ENCODE measurements around the gene TALDO1.

TALDO1 gene

DNA sequence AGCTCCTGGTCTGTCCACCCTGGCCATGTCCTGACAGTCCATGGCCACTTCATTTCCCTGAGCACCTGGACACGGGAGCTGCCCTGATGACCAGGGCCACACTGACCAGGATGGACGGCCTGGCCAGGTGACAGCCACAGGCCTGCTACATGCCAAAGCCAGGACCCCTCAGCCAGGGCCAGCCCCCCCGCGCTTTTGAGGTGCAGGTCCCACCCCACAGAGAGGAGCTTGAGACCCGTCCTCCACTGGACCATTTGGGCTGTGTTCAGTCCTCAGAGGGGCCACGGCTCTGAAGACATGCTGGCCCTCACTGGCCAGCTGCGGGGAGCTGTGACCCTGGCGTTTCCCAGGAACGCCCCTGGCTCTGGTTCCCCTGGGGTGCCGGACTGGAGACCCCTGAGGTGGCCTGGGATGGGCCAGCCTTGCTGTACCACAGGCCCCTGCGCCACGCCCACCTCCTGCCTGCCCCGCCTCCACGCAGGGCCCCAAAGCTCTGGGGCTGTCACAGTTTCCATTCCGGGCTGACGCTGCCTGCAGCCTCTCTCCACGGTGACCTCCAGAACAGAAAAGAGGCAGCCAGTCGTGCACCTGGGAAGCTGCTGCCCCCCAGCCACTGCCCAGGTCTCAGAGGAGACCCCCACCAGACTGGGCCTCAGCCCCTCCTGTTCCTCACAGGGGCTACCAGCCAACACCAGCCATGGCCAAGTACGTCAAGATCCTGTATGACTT, 23.1 kb upstream of the TALDO1 start:
- Histone ChIP-seq H3K9me3 (ENCODE audit: insufficient read depth, low read depth, low read length) (no peaks in the 10 kb centered on the region), H3K4me1 (ENCODE audit: insufficient read depth, low read length, poor library complexity, severe bottlenecking) (peaks cover 3% of the 10 kb centered on the region), H2AFZ (ENCODE audit: low read length) (no peak overlapping the region), H3K36me3 (ENCODE audit: insufficient read depth, low read length) (no peaks in the 10 kb centered on the region), H3K4me2 (ENCODE audit: low read depth, low read length, poor library complexity, severe bottlenecking) (no peak overlapping the region), H3K4me3 (ENCODE audit: low read length, poor library complexity, severe bottlenecking) (no peak overlapping the region), H3F3A (ENCODE audit: low read depth) (no peaks in the 10 kb centered on the region), H3K9me2 (replicated peaks; ENCODE audit: low read depth, low read length) (no peaks in the 10 kb centered on the region), H3K79me2 (ENCODE audit: insufficient read depth, low read length) (no peaks in the 10 kb centered on the region), H3K9ac (ENCODE audit: low read depth, low read length, poor library complexity, severe bottlenecking) (no peak overlapping the region), H3K27me3 (ENCODE audit: insufficient read depth, low read length, poor library complexity, severe bottlenecking) (no peaks in the 10 kb centered on the region), H4K20me1 (ENCODE audit: insufficient read depth, low read length, poor library complexity, severe bottlenecking) (no peaks in the 10 kb centered on the region)
- TF ChIP-seq EZH2phosphoT487 (IDR thresholded peaks at IDR 0.05; ENCODE audit: borderline replicate concordance) = no peak
- TF ChIP-seq, protein P1, sequence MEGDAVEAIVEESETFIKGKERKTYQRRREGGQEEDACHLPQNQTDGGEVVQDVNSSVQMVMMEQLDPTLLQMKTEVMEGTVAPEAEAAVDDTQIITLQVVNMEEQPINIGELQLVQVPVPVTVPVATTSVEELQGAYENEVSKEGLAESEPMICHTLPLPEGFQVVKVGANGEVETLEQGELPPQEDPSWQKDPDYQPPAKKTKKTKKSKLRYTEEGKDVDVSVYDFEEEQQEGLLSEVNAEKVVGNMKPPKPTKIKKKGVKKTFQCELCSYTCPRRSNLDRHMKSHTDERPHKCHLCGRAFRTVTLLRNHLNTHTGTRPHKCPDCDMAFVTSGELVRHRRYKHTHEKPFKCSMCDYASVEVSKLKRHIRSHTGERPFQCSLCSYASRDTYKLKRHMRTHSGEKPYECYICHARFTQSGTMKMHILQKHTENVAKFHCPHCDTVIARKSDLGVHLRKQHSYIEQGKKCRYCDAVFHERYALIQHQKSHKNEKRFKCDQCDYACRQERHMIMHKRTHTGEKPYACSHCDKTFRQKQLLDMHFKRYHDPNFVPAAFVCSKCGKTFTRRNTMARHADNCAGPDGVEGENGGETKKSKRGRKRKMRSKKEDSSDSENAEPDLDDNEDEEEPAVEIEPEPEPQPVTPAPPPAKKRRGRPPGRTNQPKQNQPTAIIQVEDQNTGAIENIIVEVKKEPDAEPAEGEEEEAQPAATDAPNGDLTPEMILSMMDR (conservative IDR thresholded peaks at IDR 0.05; ENCODE audit: low read length) = no peak

DNA sequence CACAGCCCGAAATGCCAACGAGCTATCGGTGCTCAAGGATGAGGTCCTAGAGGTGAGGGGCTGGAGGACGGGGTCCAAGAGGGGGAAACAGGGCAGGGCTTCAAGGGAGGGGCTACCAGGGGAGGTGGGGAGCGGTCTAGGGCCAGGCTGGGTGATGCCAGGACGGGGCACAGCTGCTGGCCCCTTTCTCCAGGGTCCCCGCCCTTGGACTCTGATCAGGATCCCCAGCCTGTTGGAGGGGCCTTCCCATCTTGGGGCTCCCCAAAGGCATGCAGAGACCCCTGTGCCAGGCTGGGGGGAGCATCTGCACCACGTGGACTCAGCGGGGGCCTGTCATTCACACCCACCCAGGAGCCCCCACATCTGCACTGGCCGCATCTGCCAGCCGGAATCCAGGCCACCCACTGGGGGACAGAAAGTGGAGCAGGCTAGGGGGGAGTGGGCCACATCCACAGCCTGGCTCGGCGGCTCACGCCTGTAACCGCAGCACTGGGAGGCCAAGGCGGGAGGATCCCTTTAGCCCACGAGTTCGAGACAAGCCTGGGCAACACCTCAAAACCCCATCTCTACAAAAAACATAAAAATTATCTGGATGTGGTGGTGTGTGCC, 22.4 kb upstream of the TALDO1 start:
- H4K20me1 ChIP-seq (ENCODE audit: insufficient read depth, low read length, poor library complexity, severe bottlenecking) = no peaks in the 10 kb centered on the region
- H3K4me2 ChIP-seq (ENCODE audit: low read depth, low read length, poor library complexity, severe bottlenecking) = no peak overlapping the region
- H3K9ac ChIP-seq (ENCODE audit: low read depth, low read length, poor library complexity, severe bottlenecking) = no peak overlapping the region
- H2AFZ ChIP-seq (ENCODE audit: low read length) = no peak overlapping the region
- H3F3A ChIP-seq (ENCODE audit: low read depth) = no peaks in the 10 kb centered on the region
- peaks cover 3% of the 10 kb centered on the region for H3K4me1 ChIP-seq (ENCODE audit: insufficient read depth, low read length, poor library complexity, severe bottlenecking)
- no peaks in the 10 kb centered on the region for H3K79me2 ChIP-seq (ENCODE audit: insufficient read depth, low read length)
- H3K9me2 ChIP-seq (replicated peaks; ENCODE audit: low read depth, low read length) = no peaks in the 10 kb centered on the region
- no peaks in the 10 kb centered on the region for H3K9me3 ChIP-seq (ENCODE audit: insufficient read depth, low read depth, low read length)
- TF ChIP-seq, protein P1 (conservative IDR thresholded peaks at IDR 0.05; ENCODE audit: low read length) = no peak
- no peak for TF ChIP-seq EZH2phosphoT487 (IDR thresholded peaks at IDR 0.05; ENCODE audit: borderline replicate concordance)
- H3K27me3 ChIP-seq (ENCODE audit: insufficient read depth, low read length, poor library complexity, severe bottlenecking) = no peaks in the 10 kb centered on the region
- no peaks in the 10 kb centered on the region for H3K36me3 ChIP-seq (ENCODE audit: insufficient read depth, low read length)
- no peak overlapping the region for H3K4me3 ChIP-seq (ENCODE audit: low read length, poor library complexity, severe bottlenecking)

DNA sequence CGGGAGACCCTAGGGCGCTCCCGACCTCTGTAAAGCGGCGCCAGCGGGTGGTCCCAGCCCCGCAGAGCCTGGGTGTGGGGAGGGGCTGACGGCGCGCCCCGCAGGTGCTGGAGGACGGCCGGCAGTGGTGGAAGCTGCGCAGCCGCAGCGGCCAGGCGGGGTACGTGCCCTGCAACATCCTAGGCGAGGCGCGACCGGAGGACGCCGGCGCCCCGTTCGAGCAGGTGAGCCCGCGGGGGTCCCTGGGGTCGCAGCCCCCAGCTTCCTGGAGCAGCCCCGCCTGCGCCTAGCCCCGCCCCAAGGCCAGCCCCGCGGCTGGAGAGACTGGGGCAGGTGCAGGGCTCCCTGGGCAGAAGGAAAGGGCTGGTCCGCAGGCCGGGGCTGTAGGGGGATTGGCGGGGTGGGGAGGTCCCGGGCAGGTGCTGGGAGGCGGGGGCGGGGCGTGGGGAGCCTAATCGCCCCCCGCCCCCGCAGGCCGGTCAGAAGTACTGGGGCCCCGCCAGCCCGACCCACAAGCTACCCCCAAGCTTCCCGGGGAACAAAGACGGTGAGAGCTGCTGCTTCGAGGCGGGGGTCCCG, 21.6 kb upstream of the TALDO1 start:
- Histone ChIP-seq H3K4me3 (ENCODE audit: low read length, poor library complexity, severe bottlenecking) (no peak overlapping the region), H2AFZ (ENCODE audit: low read length) (no peak overlapping the region), H3K36me3 (ENCODE audit: insufficient read depth, low read length) (no peaks in the 10 kb centered on the region), H3K9me3 (ENCODE audit: insufficient read depth, low read depth, low read length) (no peaks in the 10 kb centered on the region), H3K27me3 (ENCODE audit: insufficient read depth, low read length, poor library complexity, severe bottlenecking) (no peaks in the 10 kb centered on the region), H4K20me1 (ENCODE audit: insufficient read depth, low read length, poor library complexity, severe bottlenecking) (no peaks in the 10 kb centered on the region), H3K9ac (ENCODE audit: low read depth, low read length, poor library complexity, severe bottlenecking) (no peak overlapping the region), H3F3A (ENCODE audit: low read depth) (no peaks in the 10 kb centered on the region), H3K79me2 (ENCODE audit: insufficient read depth, low read length) (no peaks in the 10 kb centered on the region), H3K4me1 (ENCODE audit: insufficient read depth, low read length, poor library complexity, severe bottlenecking) (peaks cover 3% of the 10 kb centered on the region), H3K9me2 (replicated peaks; ENCODE audit: low read depth, low read length) (no peaks in the 10 kb centered on the region), H3K4me2 (ENCODE audit: low read depth, low read length, poor library complexity, severe bottlenecking) (no peak overlapping the region)
- TF ChIP-seq, protein P1 (conservative IDR thresholded peaks at IDR 0.05; ENCODE audit: low read length) = no peak
- no peak for TF ChIP-seq EZH2phosphoT487 (IDR thresholded peaks at IDR 0.05; ENCODE audit: borderline replicate concordance)

All from Loucy (cell line).